H54 (cell line): ENCODE data around the gene P2RY8.
"Not testable (repeated sequence)": the region's sequence is repeated elsewhere in the genome, so short reads cannot be mapped to it uniquely, and the experiment has no call there.

Source experiments
- DNase-seq: peaks from one replicate; pipeline ENCODE4 v3.0.0; 2011; ENCODE audit warnings: low spot score, mixed read lengths; ENCODE audit not compliant: insufficient read length
- FAIRE-seq: peaks from 3 replicates; lab custom pipeline; 2011; peaks lifted over from hg19 to GRCh38; lab: Jason Lieb, UNC
- POLR2A ChIP-seq: IDR thresholded peaks from 2 replicates; pipeline ENCODE4 v1.6.1; 2011; ENCODE audit warnings: low read depth, mild to moderate bottlenecking, low read length

P2RY8 gene

GRCh38 chrX:1481636-1482529 is 55.1 kb downstream of the P2RY8 start:
- TF ChIP-seq POLR2A, result no peak
- peak; percentile 38 for DNase-seq
- peak; percentile 48 for FAIRE-seq

GRCh38 chrX:1480082-1480785 is 56.8 kb downstream of the P2RY8 start:
- no peak for TF ChIP-seq POLR2A
- DNase-seq (no peak), FAIRE-seq (no peak)

GRCh38 chrX:1477801-1478458 is 59.1 kb downstream of the P2RY8 start:
- no peak for FAIRE-seq
- no peak for TF ChIP-seq POLR2A
- DNase-seq, result no peak

- no peak for FAIRE-seq
- DNase-seq, result no peak
- TF ChIP-seq POLR2A, result no peak
Measured at GRCh38 chrX:1477229-1477628, 59.8 kb downstream of the P2RY8 start.

GRCh38 chrX:1476682-1477081 is 60.3 kb downstream of the P2RY8 start:
- TF ChIP-seq POLR2A, result no peak
- FAIRE-seq, result no peak
- DNase-seq, result no peak

GRCh38 chrX:1475881-1476280 is 61.1 kb downstream of the P2RY8 start:
- TF ChIP-seq POLR2A, result no peak
- FAIRE-seq, result no peak
- DNase-seq, result no peak

- DNase-seq (no peak), FAIRE-seq (no peak)
- no peak for TF ChIP-seq POLR2A
Measured at GRCh38 chrX:1475481-1475880, 61.5 kb downstream of the P2RY8 start.

- FAIRE-seq, result not testable (repeated sequence)
Measured at GRCh38 chrX:1474593-1474992, 62.4 kb downstream of the P2RY8 start.

GRCh38 chrX:1472975-1473374 is 64.0 kb downstream of the P2RY8 start:
- no peak for TF ChIP-seq POLR2A
- no peak for FAIRE-seq
- DNase-seq, result no peak

More at GRCh38 chrX:1474593-1474992, 62.4 kb downstream of the P2RY8 start:
- not testable (repeated sequence) for DNase-seq

- peak; percentile 82 for DNase-seq
- FAIRE-seq, result peak; percentile 64
- no peak for TF ChIP-seq POLR2A
Measured at GRCh38 chrX:1468250-1468772, 68.7 kb downstream of the P2RY8 start.

- DNase-seq (no peak), FAIRE-seq (no peak)
- TF ChIP-seq POLR2A, result no peak
Measured at GRCh38 chrX:1466971-1467561, 69.9 kb downstream of the P2RY8 start.

- DNase-seq (no peak), FAIRE-seq (no peak)
- TF ChIP-seq POLR2A, result no peak
Measured at GRCh38 chrX:1466232-1466661, 70.7 kb downstream of the P2RY8 start.
